ENCODE results near the gene PITPNM3.

PITPNM3 gene

DNA sequence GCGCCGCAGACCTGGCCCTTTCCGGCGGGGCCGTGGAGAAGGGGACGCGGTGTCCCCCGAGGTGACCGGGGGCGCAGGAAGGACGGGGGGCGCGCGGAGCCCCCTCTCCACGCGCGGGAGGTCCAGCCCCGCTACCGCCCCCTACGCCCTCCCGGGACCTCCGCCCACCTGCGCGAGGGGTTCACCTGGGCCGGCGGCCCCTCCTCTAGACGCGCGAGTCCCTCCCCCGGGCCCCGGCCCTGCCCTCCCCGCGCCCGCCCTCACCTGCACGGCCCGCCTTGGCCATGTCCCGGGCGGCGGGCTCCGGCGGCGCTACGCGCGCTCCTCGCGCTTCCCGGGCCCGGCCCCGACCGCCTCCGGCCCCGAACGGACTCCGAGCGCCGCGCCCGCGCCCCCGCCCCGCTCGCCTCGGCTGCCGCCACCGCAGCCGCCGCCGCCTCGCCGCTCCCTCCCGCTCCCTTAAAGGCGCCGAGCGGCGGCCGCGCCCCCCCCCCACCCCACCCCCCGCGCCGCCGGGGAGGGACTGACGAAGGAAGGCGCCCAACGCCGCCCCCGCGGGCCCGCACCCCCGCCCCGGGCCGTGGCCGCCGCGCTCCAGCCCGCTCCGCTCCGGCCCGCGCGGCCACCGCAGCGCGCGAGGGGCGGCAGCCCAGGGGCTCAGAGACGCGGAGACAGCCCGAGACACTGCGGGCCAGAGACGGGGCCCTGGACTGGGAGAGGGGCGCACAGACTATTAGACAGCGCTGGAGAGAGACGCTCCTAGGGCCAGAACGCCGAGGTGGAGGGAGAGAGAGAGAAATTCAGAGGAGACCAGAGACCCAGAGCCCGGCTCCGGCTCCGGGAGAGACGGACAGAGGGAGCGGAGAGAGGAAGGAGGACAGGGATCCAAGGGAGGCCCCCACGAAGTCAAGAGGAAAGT, at the start of gene PITPNM3:
TSS of gene PITPNM3 (minus strand) at position 435 of the 919 bp plus-strand sequence. CDS start at position 286, 149 bp downstream.
- TF ChIP-seq, protein P1, sequence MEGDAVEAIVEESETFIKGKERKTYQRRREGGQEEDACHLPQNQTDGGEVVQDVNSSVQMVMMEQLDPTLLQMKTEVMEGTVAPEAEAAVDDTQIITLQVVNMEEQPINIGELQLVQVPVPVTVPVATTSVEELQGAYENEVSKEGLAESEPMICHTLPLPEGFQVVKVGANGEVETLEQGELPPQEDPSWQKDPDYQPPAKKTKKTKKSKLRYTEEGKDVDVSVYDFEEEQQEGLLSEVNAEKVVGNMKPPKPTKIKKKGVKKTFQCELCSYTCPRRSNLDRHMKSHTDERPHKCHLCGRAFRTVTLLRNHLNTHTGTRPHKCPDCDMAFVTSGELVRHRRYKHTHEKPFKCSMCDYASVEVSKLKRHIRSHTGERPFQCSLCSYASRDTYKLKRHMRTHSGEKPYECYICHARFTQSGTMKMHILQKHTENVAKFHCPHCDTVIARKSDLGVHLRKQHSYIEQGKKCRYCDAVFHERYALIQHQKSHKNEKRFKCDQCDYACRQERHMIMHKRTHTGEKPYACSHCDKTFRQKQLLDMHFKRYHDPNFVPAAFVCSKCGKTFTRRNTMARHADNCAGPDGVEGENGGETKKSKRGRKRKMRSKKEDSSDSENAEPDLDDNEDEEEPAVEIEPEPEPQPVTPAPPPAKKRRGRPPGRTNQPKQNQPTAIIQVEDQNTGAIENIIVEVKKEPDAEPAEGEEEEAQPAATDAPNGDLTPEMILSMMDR (IDR thresholded peaks at IDR 0.05; ENCODE audit: low read depth, low read length, missing control alignments), result no peak
- H3K4me3 ChIP-seq (replicated peaks; ENCODE audit: low read depth, low read length), result peak within 1 kb of the TSS; percentile 25
- no peak for DNase-seq (ENCODE audit: extremely low read depth, low read depth)

DNA sequence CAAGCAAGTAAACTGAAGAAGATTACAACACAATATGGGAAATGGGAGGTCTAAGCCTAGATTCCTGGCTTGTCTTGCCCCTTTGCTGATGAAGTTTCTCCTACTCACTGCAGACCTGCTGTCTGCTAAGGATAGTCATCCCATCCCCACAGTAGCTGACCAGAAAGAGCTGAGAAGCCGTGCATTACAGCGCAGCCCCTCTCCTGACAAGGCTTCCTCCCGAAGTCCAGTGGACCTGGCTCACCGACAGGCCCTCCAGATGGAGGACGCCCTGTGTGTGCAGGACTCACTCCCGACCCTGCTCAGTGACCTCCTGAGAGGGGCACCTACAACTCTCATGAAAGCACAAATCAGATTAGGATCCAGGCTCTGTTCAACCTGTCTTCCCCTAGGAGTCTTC, 48.8 kb upstream of the PITPNM3 start:
- H3K4me3 ChIP-seq (replicated peaks; ENCODE audit: low read depth, low read length), result no peak overlapping the region
- DNase-seq (ENCODE audit: extremely low read depth, low read depth), result no peak
- TF ChIP-seq, protein P1 (IDR thresholded peaks at IDR 0.05; ENCODE audit: low read depth, low read length, missing control alignments), result no peak

DNA sequence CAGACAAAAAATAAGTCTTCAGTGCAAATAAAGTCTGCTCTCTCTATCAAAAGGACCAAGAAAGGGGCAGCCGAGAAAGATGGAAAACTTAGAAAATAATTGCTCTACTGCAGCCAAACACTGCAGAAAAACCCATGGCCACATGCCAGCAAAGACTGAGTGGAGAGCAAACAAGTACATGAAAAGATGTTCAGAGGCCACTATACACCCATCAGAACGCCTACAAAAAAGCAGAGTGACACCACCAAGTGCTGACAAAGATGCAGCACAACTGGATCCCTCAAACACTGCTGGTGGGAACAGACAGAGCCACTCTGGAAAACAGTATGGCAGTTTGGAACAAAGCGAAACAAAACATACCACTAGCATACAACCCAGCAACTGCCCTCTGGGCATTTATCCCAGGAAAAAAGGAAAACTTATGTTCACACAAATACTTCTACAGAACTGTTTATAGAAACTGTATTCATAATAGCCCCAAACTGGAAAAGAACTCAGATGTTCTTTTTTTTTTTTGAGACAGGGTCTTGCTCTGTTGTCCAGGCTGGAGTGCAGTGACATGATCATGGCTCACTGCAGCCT, 47.5 kb upstream of the PITPNM3 start:
- DNase-seq (ENCODE audit: extremely low read depth, low read depth), result no peak
- TF ChIP-seq, protein P1 (IDR thresholded peaks at IDR 0.05; ENCODE audit: low read depth, low read length, missing control alignments), result no peak
- no peak overlapping the region for H3K4me3 ChIP-seq (replicated peaks; ENCODE audit: low read depth, low read length)

DNA sequence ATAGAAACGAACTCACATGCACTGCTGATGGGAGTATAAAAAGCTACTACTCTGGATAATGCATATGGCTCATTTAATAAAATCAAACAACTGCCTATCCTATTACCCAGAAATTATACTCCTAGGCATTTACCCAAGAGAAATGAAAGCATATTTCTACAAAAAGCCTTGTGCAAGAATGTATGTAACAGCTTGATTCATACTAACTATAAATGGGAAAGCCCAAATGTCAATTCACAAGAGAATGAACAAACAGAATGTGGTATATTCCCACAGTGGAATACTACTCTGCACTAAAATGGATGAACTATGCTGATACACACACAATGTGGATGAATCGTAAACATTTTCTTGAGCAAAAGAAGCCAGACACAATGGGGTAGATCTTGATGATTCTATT, 45.8 kb upstream of the PITPNM3 start:
- H3K4me3 ChIP-seq (replicated peaks; ENCODE audit: low read depth, low read length), result no peak overlapping the region
- TF ChIP-seq, protein P1 (IDR thresholded peaks at IDR 0.05; ENCODE audit: low read depth, low read length, missing control alignments), result no peak
- no peak for DNase-seq (ENCODE audit: extremely low read depth, low read depth)

DNA sequence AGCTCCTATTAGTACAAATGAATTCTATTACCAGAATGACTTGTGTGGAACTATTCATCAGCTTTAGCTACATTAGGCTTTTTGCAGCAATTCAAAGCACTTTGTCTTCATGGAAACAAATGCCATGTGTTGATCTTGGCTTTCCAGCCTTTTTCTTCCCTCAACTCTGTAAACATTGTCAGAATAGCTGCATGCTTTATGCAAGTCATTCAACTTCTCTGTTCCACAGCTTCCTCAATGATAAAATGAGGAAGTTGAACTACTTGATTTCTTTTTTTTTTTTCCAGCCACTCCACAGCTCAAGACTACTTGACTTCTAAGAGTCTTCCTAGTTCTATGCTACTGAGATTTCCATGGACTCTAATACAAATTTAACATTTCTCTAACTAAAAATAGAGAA, 43.0 kb upstream of the PITPNM3 start:
- no peak overlapping the region for H3K4me3 ChIP-seq (replicated peaks; ENCODE audit: low read depth, low read length)
- TF ChIP-seq, protein P1 (IDR thresholded peaks at IDR 0.05; ENCODE audit: low read depth, low read length, missing control alignments), result no peak
- no peak for DNase-seq (ENCODE audit: extremely low read depth, low read depth)

DNA sequence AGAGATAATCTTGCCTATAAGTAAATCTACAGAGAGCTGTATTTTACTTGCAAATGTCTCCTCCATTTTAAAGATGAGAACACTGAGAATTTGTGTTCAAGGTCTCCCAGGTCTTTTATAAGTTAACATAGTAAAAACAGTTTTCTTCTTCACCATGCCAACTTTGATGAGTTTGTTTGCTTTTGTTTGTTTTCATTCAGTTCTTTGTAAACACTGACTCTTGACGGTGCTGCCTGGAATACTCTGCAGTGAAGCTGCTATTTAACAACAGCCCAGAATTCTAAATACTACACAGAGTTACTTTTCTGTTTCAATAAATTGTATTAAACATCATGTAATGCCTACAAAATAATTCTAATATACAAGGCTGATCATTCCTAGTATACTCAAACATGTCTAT, 41.4 kb upstream of the PITPNM3 start:
- TF ChIP-seq, protein P1 (IDR thresholded peaks at IDR 0.05; ENCODE audit: low read depth, low read length, missing control alignments), result no peak
- DNase-seq (ENCODE audit: extremely low read depth, low read depth), result no peak
- H3K4me3 ChIP-seq (replicated peaks; ENCODE audit: low read depth, low read length), result no peak overlapping the region
